Kidney (tissue), 14 donors: Measurements from ENCODE around the gene C17orf58. TPM values are rescaled to one million over a fixed set of nuclear protein-coding genes. Genes with fewer than 3 reads are reported as not detected.
A peak's percentile ranks its signal among the peaks of the same experiment; 100 is the strongest.
"Not testable (repeated sequence)": the region's sequence is repeated elsewhere in the genome, so short reads cannot be mapped to it uniquely, and the experiment has no call there.

Source experiments
- DNase-seq, 5 donors: peaks; one replicate each; pipeline ENCODE4 v3.0.0-alpha.2; 2013 to 2020
- FAIRE-seq: peaks from 2 replicates; lab custom pipeline; 2012; peaks lifted over from hg19 to GRCh38; lab: Jason Lieb, UNC
- H3K27ac ChIP-seq, 2 donors: one replicate each; pipeline ENCODE4 v1.7.0; 2013; ENCODE audit warnings: low read depth in 2 of 2, low read length in 2 of 2, inconsistent platforms in 1 of 2
- H3K27me3 ChIP-seq: one replicate; pipeline ENCODE4 v1.7.1; 2013; ENCODE audit warnings: low read length, inconsistent platforms; ENCODE audit not compliant: control insufficient read depth, insufficient read depth
- H3K36me3 ChIP-seq, 3 donors: one replicate each; pipeline versions ENCODE4 v1.7.0 to v1.7.1; 2013; ENCODE audit warnings: low read length in 3 of 3, control low read depth in 1 of 3, inconsistent platforms in 1 of 3; ENCODE audit not compliant: insufficient read depth in 3 of 3, control insufficient read depth in 2 of 3
- H3K4me1 ChIP-seq, 3 donors: one replicate each; pipeline versions ENCODE4 v1.7.0 to v1.7.1; 2013; ENCODE audit warnings: low read length in 3 of 3, inconsistent platforms in 1 of 3, low read depth in 1 of 3; ENCODE audit not compliant: control insufficient read depth in 2 of 3, insufficient read depth in 2 of 3
- H3K4me3 ChIP-seq, 3 donors: one replicate each; pipeline versions ENCODE4 v1.7.0 to v1.8.1; 2013; ENCODE audit warnings: low read length in 3 of 3, control low read depth in 1 of 3, inconsistent platforms in 1 of 3
- H3K9ac ChIP-seq, 3 donors: one replicate each; pipeline versions ENCODE4 v1.7.0 to v1.7.1; 2013; ENCODE audit warnings: low read length in 3 of 3, control low read depth in 1 of 3, inconsistent platforms in 1 of 3
- H3K9me3 ChIP-seq, 3 donors: one replicate each; pipeline versions ENCODE4 v1.7.0 to v1.7.1; 2013; ENCODE audit warnings: low read length in 3 of 3, control low read depth in 1 of 3, inconsistent platforms in 1 of 3; ENCODE audit not compliant: control insufficient read depth in 2 of 3, insufficient read depth in 1 of 3
- intact Hi-C: fragments of 100-400 bp; cut with DNase I; formaldehyde crosslinking; loops from one replicate; pipeline ENCODE4 v1.11.1; 2022
- polyA plus RNA-seq: library from polyadenylated mRNA; stranded (reverse); fragments of 350-450 nt; fragmentation: Illumina TruSeq; extraction: RNeasy Lipid Tissue Mini Kit (QIAGEN cat#74804); gene quantifications from one replicate; pipeline ENCODE4 v1.2.3, GENCODE V29; 2014; ENCODE audit warnings: low read depth, low replicate concordance; ENCODE audit not compliant: insufficient read depth
- total RNA-seq: library from RNA; stranded (reverse); fragmentation: NEBNext Ultra II Directional; extraction: Animal tissue kit (Norgen Biotek cat#: 25700); gene quantifications from one replicate; pipeline ENCODE4 v1.2.1, GENCODE V29; 2021
- TF ChIP-seq, protein P1 (sequence below): IDR thresholded peaks from 3 replicates; pipeline ENCODE4 v1.5.1; 2012; ENCODE audit warnings: mild to moderate bottlenecking, moderate library complexity, borderline replicate concordance; ENCODE audit not compliant: insufficient read depth; ENCODE audit errors: extremely low read depth
- donor health status: control.
- donor health status: control.
- donor health status: control.
- donor health status: control.
- donor health status: control.
- donor health status: DM: yes; HTN: yes; CAD: no.
- donor health status: Normal renal cell carcinoma (clear cell type).

The C17orf58 gene
- total and polyA plus RNA-seq, 2 donors from 2014 or later: 10.0 to 11.1 TPM

DNA sequence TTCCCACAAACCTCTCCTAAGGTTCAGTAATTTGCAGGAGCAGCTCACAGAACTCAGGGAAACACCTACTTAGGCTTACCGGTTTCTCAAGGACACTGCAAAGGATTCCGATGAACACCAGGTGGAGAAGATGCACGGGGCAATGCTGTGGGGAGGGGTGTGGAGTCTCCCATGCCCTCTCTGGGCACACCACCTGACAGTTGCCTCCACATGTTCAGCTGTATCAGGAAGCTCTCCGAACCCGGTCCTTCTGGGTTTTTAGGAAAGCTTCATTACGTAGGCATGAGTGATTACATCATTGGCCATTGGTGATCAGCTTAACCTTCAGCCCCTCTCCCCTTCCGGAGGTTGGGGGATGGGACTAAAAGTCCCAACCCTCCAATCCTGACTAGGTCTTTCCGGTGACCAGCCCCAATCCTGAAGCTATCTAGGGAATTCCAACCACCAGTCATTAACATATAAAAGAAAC, 21.6 kb downstream of the C17orf58 start:
- DNase-seq (no peak), FAIRE-seq (no peak)
- Histone ChIP-seq H3K9me3 (no peaks in the 10 kb centered on the region), H3K27ac (no peak overlapping the region), H3K36me3 (peaks cover 0 to 18% (median 7%) of the 10 kb centered on the region in 3 donors), H3K4me3 (no peak overlapping the region), H3K27me3 (no peaks in the 10 kb centered on the region), H3K9ac (no peak overlapping the region), H3K4me1 (no peaks in the 10 kb centered on the region)
- TF ChIP-seq, protein P1, sequence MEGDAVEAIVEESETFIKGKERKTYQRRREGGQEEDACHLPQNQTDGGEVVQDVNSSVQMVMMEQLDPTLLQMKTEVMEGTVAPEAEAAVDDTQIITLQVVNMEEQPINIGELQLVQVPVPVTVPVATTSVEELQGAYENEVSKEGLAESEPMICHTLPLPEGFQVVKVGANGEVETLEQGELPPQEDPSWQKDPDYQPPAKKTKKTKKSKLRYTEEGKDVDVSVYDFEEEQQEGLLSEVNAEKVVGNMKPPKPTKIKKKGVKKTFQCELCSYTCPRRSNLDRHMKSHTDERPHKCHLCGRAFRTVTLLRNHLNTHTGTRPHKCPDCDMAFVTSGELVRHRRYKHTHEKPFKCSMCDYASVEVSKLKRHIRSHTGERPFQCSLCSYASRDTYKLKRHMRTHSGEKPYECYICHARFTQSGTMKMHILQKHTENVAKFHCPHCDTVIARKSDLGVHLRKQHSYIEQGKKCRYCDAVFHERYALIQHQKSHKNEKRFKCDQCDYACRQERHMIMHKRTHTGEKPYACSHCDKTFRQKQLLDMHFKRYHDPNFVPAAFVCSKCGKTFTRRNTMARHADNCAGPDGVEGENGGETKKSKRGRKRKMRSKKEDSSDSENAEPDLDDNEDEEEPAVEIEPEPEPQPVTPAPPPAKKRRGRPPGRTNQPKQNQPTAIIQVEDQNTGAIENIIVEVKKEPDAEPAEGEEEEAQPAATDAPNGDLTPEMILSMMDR: no peak
- intact Hi-C loops: no loop called here

DNA sequence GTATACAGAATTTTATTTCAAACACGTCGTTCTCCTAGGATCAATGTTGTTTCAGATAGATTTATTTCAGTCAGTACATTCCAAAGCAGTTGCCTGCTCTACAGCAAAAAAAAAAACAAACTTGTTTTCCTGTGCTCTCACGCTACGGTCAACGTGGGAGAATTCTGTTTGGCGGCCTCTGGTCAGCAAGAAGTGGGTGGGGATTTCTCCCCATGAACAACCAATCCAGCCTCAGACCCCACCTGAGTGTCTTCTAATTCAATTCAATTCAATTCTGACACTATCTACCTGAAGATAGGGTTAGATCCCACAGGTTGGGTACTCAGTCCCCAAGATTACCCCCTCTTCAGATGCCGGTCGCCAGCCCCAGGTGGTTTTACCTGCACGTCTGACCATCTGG, 22.1 kb downstream of the C17orf58 start:
- TF ChIP-seq, protein P1: no peak
- H3K9ac ChIP-seq: no peak overlapping the region
- FAIRE-seq: no peak
- H3K4me3 ChIP-seq: no peak overlapping the region
- H3K27ac ChIP-seq: no peak overlapping the region
- H3K36me3 ChIP-seq: peaks cover 0 to 18% (median 7%) of the 10 kb centered on the region in 3 donors
- H3K27me3 ChIP-seq: no peaks in the 10 kb centered on the region
- intact Hi-C loops: no loop called here
- no peaks in the 10 kb centered on the region for H3K9me3 ChIP-seq
- peak in 1 of 5 donors; percentile 31 for DNase-seq
- no peaks in the 10 kb centered on the region for H3K4me1 ChIP-seq

DNA sequence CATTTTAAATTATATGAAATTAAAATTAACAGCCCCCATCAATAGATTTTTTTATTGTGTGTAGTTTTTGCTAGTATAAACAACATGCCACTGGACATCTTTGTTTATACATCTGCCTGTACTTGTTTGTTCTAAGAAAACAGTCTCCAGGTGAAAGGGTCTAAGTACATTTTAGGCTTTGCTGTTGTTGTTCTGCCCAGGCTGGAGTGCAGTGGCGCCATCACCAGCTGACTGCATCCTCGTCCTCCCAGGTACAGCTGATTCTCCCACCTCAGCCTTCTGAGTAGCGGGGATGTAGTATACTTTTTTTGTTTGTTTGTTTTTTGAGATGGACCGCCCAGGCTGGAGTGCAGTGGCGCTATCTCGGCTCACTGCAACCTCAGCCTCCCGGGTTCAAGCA, 25.5 kb downstream of the C17orf58 start:
- FAIRE-seq (no peak), DNase-seq (no peak)
- H3K9me3 ChIP-seq: no peaks in the 10 kb centered on the region
- H3K4me3 ChIP-seq: no peak overlapping the region
- TF ChIP-seq, protein P1: no peak
- H3K36me3 ChIP-seq: peaks cover 0 to 23% (median 6%) of the 10 kb centered on the region in 3 donors
- no peaks in the 10 kb centered on the region for H3K27me3 ChIP-seq
- H3K9ac ChIP-seq: no peak overlapping the region
- intact Hi-C loops: no loop called here
- H3K27ac ChIP-seq: no peak overlapping the region
- H3K4me1 ChIP-seq: no peaks in the 10 kb centered on the region

DNA sequence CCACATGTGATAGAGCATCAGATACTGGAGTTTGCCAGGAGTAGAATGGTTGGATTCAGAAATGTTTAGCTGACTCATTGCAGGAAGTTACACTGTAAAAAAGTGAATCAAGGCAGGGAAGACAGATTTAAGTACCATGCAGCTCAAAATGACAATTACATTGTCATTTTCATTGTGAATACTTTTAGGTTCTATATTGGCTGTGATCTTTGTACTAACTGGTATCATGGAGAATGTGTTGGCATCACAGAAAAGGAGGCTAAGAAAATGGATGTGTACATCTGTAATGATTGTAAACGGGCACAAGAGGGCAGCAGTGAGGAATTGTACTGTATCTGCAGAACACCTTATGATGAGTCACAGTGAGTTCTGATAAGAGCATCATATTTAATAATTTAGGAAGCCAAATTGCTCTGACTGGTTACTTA, 33.1 kb downstream of the C17orf58 start:
- H3K27me3 ChIP-seq, H3K4me3 ChIP-seq, H3K9me3 ChIP-seq, H3K9ac ChIP-seq, H3K4me1 ChIP-seq, H3K27ac ChIP-seq, intact Hi-C loops: not testable (repeated sequence)
- TF ChIP-seq, protein P1: peak; percentile 56
- peak; percentile 91 for FAIRE-seq
- H3K36me3 ChIP-seq: peaks cover 5 to 21% (median 15%) of the 10 kb centered on the region in 3 donors
- DNase-seq: peak in 3 of 5 donors; percentile 39 to 82 (median 61)

DNA sequence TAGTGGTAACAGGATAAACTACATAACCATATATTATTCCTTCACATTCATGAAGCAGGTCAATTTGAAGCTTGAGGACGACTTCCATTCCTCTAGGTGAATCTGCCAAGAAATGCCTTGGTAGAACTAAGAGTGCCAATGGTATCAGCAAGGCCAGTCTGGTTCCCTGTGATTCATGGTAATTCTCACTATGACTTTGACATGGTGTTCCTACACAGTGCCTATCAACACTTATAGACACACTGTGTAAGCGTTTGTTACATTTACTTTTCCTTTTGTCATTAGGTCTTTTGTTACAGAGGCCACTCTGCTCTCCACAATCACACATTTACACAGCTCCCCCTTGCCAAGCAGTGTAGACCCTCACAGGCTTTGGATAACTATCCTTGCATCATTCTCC, 34.1 kb downstream of the C17orf58 start:
- peaks cover 5 to 16% (median 15%) of the 10 kb centered on the region in 3 donors for H3K36me3 ChIP-seq
- intact Hi-C loops, H3K27me3 ChIP-seq, H3K27ac ChIP-seq, H3K9me3 ChIP-seq, H3K9ac ChIP-seq, H3K4me3 ChIP-seq, FAIRE-seq, H3K4me1 ChIP-seq, DNase-seq: not testable (repeated sequence)

DNA sequence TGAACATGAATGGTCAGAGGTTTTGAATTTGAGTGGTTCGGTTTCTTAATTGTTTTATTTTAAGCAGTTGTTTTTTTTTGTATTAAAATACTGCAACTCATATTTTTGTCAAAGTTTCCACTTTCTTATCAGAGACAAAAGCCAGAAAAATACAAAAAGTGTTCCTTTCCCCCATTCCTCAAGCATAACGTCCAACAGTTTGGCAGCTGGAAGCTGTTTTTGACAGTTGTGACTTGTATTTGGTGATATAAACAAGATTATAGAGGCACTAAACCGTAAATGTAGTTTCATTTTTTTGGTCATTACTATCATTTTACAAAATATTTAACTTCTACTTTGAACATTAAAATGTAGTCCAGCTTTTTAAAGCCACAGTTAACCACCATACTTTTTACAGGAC, 36.0 kb downstream of the C17orf58 start:
- DNase-seq, H3K27me3 ChIP-seq, H3K4me1 ChIP-seq, H3K9ac ChIP-seq, H3K4me3 ChIP-seq, H3K27ac ChIP-seq, intact Hi-C loops, FAIRE-seq, H3K9me3 ChIP-seq: not testable (repeated sequence)
- H3K36me3 ChIP-seq: peaks cover 5 to 14% (median 14%) of the 10 kb centered on the region in 3 donors
